Erythroblast (primary cell): ENCODE data around the gene FMN1.

Experiments
- GATA1 ChIP-seq: IDR thresholded peaks from 2 replicates; pipeline ENCODE4 v1.6.1; 2011; ENCODE audit warnings: low read depth, mild to moderate bottlenecking, control low read depth, low read length, moderate library complexity
- POLR2A ChIP-seq: IDR thresholded peaks from 2 replicates; pipeline ENCODE4 v1.6.1; 2011; ENCODE audit warnings: mild to moderate bottlenecking, low read length

- TF ChIP-seq GATA1, result no peak
- TF ChIP-seq POLR2A, result no peak
Observed at GRCh38 chr15:32979710-32980109, 214.8 kb downstream of the FMN1 start.
